Activated CD8-positive, alpha-beta memory T cell treated with anti-CD3 and anti-CD28 coated beads for 48 hours (primary cell): ENCODE measurements around the gene ESRRA.
A peak's percentile ranks its signal among the peaks of the same experiment; 100 is the strongest.

Source experiments
- DNase-seq, 3 experiments: peaks; one replicate each; pipeline ENCODE4 v3.0.0-alpha.2; 2020; ENCODE audit warnings: low read depth in 2 of 3, low spot score in 2 of 3

The ESRRA gene

DNA sequence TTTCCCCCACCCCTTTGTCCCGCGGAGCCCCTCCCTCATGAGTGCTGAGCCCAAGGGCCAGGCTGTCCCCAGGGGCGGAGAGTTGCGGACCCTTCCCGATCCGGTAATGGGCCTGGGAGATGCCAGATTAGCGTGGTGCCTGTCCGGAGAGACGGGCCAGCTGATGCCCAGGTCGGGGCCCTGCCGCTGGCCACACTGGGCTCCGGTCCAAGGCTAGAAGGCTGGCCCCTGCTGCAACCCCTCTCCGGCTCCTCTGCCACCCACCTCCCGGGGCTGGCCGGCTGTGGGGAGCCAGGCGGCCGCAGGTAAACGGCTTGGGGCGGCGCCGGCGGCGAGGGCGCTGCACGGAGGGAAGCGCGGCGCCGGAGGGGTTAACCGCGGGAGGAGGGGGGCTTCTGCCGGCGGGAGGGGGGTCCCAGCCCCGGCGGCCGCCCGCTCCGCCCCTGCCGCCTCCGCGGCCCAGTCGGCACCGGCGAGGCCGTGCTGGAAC, 14.0 kb upstream of the ESRRA start, which contains the start of gene KCNK4:
Gene KCNK4, plus strand, starts transcription at position 41 of the 490 bp plus-strand sequence. CDS start 1,717 bp downstream, outside the sequence.
- DNase-seq, result no peak

DNA sequence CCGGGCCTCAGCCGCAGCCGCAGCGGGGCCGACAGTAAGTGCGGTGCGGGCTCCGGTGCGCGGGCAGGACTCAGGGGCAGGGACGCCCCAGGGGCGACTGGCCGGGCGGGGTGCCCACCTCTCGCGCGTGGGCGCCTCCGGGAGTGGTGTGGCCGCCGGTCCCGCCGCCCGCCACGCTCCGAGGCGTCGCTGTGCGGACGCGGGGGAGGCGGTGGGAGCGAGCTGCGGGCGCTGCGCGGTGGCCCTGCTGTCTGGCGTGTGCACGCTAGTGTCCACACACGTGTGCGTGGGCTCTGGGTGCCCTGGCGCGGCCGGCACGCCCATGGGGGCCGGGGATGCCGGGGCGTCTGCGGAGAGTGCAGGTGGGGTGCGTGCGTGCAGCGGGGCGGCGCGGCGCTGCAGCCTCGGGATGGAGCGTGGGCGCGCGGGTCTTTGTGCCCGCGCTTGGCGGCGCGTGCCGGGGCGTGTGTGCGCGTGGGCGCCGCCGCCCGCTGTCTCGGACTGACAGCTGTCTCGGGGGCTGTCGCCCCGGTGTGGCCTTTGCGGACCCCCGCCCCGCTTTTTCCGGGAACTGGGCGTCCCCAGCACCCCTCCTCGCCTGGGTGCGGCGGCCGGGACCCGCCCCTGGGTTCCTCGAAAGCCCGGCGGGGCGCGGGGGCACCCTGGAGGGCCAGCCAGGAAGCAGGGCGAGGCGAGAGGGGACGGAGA, 13.4 kb upstream of the ESRRA start:
- DNase-seq, result no peak

DNA sequence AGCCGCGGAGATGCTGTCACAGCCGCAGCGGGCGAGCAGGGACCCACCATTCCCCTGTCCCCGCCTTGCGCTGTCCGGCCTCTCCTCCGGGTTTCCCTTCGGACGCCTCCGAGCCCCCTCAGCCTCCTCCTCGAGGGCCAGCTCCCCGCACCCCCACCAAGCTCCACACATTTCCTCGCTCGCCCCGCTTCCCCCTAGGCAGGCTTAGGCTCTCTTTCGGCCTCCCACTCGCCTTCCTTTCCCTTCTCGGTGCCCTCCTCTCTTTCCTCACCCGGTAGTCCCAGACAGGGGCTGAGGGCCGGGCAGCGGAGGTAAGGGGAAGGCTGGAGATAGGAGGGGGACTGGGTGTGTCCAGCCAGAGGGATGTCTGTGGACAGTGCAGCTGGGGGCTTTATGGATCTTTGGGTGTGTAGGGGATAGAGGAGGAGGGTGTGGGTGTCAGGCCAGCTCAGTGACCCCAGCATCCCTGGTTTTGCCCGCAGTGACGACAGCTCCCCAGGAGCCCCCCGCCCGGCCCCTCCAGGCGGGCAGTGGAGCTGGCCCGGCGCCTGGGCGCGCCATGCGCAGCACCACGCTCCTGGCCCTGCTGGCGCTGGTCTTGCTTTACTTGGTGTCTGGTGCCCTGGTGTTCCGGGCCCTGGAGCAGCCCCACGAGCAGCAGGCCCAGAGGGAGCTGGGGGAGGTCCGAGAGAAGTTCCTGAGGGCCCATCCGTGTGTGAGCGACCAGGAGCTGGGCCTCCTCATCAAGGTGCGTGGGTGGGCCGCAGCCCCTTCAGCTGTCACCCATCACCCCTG, 12.7 kb upstream of the ESRRA start:
- no peak for DNase-seq

DNA sequence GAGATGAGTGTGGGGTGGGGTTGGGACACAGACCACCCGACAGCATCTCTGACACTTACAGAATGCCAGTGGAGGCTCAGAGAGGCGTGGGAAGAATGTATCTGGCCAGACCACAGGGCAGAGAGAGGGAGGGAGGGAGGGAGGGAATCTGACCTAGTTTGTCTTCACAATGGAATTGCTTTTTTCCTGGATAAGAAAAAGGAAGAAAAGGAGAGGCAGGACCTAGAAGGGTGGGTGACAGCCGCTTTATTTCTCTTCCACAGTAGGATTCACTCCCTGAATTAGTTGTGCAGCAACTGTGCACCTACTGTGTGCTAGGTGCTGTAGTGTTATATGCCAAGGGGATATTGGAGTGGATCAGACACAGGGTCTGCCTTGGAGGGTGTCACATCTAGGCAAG, 10.6 kb upstream of the ESRRA start:
- DNase-seq, result no peak

DNA sequence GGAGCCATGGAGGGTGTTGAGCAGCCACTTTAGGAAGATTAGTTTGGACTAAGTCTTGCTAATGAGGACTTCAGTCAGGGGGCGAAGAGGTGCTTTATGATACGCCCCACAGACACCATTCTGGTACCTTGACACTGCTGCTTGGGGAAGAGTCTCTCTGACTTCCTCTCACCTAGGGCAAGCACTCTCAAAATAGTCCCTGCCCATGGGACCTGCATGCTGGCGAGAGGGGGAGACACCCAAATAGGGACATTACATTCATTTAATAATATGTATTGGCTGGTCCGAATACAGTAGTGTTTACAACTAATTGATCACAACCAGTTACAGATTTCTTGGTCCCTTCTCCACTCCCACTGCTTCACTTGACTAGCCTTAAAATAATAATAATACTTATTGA, 9.6 kb upstream of the ESRRA start:
- DNase-seq, result no peak

DNA sequence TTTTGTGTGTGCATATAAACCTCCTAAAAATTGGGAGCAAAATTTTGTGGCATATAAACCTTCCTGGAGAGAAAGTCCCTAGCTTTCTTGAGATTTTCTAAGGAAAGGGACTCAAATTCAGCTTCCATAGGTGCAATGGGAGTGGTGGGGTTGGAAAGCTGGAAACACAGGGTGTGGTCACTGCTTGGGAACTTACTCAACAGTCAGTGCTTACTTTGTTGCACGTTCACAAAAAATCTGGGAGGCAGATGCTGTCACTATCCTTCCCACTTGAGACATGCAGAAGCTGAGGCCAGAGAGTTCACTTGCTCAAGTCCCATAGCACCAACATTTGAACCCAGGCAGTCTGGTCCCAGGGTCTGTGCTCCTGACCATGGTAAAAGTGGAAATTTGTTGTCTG, 9.1 kb upstream of the ESRRA start:
- no peak for DNase-seq

DNA sequence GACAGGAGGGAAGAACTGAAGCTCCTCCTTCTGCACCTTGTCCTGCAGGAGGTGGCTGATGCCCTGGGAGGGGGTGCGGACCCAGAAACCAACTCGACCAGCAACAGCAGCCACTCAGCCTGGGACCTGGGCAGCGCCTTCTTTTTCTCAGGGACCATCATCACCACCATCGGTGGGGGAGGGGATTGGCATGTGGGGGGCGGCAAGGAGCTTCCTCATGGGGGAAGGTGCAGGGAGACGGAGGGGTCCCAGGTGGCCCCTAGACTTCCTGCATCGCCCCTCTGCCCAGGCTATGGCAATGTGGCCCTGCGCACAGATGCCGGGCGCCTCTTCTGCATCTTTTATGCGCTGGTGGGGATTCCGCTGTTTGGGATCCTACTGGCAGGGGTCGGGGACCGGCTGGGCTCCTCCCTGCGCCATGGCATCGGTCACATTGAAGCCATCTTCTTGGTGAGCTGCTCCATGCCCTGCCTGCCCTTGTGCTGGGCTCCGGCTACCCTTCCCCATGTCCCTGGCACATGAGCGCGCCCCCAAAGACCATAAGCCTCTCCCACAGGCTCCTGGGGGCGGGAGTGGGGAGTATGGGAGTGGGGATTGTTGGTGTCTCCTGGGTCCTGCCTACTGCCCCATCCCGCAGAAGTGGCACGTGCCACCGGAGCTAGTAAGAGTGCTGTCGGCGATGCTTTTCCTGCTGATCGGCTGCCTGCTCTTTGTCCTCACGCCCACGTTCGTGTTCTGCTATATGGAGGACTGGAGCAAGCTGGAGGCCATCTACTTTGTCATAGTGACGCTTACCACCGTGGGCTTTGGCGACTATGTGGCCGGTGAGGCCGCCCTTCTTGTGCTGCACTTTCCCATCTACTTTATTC, 8.3 kb upstream of the ESRRA start:
- DNase-seq, result no peak

DNA sequence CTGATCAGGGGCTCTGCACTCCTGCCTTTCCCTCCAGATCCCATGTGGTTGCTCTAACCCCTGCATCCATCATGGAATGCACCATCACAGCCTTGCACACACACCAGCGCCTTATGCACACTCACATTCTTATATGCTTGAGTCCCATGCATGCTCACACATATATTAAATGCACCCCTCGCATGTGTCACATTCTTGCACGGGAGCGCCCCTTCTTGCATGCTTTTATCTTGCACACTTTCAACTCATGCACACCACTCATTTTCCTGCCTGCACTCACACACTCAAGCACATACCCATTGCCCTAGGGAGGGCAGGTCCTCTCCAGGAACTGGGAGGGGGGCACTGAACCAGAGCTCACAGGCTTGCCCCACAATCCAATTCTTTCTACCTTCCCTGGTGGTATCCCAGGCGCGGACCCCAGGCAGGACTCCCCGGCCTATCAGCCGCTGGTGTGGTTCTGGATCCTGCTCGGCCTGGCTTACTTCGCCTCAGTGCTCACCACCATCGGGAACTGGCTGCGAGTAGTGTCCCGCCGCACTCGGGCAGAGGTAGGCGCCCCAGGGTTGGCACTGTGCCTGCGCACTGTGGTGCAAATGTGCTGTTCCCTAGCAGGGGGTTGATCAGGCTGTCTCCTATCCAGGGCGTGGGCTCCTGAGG, 7.5 kb upstream of the ESRRA start:
- no peak for DNase-seq

DNA sequence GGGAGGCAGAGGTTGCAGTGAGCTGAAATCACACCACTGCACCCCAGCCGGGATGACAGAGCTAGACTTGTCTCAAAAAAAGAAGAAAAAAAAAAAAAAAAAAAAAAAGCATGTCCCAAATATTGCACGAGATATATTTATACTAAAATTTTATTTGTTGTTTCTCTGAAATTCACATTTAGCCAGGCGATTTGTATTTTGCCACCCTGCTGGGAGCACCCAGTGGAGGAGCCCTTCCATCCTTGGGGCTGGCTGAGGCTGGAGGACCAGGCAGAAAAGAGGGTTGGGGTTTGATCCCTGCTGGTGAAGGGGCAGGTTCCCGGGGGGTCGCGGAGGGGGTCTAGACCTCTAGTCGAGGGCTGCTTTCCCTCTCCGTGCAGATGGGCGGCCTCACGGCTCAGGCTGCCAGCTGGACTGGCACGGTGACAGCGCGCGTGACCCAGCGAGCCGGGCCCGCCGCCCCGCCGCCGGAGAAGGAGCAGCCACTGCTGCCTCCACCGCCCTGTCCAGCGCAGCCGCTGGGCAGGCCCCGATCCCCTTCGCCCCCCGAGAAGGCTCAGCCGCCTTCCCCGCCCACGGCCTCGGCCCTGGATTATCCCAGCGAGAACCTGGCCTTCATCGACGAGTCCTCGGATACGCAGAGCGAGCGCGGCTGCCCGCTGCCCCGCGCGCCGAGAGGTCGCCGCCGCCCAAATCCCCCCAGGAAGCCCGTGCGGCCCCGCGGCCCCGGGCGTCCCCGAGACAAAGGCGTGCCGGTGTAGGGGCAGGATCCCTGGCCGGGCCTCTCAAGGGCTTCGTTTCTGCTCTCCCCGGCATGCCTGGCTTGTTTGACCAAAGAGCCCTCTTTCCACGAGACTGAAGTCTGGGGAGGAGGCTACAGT, 6.1 kb upstream of the ESRRA start:
- DNase-seq, result no peak

DNA sequence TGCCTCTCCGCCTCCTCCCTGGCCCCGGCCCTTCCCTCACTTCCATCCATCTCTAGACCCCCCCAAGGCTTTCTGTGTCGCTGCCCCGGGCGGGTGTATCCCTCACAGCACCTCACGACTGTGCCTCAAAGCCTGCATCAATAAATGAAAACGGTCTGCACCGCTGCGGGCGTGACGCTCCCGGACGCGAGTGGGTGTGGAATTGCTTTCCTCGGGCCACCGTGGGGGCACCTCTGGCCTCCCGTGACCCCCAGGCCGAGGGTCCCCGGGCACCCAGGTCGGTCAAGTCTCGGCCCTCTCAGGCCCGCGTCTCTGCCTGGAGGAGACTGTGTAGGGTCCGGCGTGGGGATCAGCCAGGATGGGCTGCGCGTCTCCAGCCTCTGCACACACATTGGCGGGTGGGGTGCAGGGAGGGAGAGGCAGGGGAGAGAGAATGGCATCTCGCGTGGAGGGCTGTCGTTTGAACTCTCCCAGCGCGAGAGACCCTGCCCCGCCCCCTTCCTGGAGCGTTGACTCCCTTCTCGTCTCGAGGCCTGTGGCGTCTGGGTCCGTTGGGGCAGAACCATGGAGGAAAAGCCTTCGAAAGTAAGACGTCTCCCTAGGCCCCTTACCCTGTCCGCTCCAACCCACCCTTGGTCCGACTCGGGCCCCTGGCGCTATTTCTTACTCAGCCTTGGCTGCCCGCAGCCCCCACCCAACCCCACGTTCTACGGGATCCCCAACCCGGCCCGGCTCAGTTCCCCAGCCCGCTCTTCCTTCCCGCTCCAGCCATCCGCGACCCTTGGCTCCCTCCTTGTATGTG, 5.3 kb upstream of the ESRRA start, which contains the start of gene CATSPERZ:
Gene CATSPERZ, plus strand, starts transcription at position 512 of the 802 bp plus-strand sequence. Its CDS starts 53 bp downstream, at position 565.
- no peak for DNase-seq

DNA sequence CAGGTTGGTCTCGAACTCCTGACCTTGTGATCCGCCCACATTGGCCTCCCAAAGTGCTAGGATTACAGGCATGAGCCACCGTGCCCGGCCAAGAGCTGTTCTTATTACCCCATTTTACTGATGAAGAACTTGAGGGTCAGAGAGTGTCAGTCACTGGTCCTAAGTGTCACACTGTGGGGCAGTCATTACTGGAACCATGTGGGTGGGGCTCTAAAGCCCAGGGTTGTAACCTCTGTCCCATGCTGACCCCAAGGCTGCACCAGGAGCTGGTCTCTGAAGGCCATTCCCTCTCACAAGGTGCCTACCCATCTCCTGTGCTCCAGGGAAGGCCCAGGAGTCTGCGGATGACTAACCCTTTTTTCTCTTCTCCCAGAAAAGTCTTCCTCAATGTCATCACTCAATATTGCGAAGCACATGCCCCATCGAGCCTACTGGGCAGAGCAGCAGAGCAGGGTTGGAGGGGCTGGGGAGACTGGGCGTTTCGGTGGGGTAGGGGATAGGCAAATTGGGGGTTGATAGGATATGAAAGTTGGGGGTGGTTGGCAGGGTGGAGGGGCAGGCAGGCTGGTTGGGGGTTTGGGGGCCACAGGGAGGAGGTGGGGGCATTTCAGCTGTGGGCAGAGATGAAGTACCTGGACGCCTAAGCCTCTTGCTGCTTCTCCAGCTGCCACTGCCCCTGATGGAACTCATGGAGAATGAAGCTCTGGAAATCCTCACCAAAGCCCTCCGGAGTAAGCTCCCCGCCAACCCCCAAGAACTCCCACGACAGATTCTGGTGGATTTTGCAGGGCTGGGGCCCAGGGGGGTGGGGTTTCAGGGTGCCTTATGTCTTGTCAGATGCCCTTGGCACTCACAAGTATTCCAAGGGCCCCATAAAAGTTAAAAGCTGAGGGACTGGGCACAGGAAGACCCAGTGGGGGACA, 2.0 kb upstream of the ESRRA start:
- DNase-seq, result no peak

DNA sequence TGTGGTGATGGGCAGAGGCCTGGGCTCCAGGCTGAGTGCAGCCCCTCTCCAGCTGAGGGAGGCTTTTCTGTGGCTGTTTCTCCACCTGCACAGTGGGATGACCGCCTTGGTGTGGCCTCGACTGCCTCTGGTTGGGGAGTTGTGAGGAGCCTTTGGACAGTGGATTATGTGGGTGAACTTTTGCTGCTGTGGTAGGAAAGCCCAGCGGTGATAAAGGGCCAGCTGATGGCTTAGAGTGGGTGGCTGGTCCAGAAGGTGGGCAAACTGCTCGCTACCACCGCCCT, 1.4 kb upstream of the ESRRA start:
- DNase-seq, result no peak

DNA sequence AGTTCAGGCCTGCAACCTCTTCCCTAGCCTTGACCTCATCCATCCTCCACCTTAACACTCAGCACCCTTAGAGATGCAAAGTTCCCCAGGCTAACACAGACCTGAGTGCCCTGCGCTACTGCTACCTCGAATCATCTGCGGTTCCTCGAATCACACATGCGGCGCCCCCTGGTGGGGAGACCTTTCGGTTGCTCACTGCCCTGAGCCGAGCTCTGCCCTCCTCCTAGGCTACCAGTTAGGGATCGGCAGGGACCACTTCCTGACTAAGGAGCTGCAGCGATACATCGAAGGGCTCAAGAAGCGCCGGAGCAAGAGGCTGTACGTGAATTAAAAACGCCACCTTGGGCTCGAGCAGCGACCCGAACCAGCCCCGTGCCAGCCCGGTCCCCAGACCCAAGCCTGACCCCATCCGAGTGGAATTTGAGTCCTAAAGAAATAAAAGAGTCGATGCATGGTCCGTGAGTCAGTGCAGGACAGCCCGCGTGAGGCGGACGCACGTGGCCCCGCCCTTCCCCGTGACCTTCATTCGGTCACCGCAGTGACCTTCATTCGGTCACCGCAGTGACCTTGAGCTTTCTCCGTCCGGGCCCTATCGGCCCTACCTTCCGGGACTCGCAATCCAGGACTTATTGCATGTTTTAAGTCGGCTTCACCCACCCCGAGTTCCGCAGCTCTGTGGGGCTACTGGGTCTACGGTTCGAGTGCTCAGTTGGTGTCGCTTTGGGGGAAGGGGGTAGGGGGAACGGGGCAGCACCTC, 830 bp upstream of the ESRRA start:
- peak; percentile 84 to 98 (median 97) for DNase-seq

DNA sequence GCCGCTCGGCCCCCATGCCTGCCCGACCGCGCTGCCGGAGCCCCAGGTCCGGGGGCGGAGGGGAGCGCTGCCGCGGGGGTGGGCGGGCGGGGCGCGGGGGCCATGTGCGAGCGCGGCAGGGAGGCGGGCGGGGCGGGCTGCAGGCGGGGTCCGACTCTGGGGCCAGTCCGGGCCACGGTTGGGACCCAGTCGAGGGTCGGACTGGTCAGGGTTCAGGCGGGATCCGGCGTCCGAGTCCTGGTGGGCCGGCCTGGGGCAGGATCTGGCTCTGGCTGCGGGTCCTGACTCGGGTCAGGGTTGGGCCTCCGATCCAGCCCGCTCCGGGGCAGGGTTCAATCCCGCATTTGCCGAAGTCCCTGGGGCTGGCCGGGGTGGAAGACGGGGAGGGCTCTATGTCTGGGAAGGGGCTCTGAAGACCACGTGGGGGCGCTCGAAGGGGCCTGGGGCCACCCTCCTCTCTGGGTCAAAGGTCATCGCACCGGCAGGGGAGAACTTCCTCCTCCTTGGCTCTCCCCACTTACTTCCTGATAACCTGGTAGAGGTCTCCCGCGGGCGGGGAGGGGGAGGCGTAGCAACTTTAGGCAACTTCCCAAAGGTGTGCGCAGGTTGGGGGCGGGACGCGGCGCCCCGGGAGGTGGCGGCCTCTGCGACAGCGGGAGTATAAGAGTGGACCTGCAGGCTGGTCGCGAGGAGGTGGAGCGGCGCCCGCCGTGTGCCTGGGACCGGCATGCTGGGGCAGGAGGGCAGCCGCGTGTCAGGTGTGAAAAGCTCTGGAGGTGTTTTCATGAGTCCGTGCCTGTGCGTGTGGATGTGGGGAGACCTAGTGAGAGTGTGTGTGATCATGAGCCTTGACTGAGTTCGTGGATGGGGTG, 603 bp downstream of the ESRRA start:
- DNase-seq, result peak in 2 of 3 experiments; percentile 40 to 41

DNA sequence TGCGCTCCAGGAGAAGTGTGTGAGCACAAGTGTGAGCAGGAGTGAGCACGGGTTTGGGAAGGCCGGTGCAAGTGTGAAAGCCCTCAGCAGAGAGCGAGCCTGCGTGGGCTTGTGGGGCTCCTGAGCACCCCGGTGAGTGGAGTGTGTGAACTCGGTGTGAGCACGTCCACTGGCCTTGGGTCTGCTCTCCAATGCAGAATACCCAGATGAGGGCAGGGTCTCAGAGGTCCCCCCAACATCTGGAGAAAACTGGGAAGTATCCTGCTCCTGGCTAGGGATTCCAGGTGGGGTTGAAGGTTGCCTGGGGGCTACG, 1.2 kb downstream of the ESRRA start:
- no peak for DNase-seq

DNA sequence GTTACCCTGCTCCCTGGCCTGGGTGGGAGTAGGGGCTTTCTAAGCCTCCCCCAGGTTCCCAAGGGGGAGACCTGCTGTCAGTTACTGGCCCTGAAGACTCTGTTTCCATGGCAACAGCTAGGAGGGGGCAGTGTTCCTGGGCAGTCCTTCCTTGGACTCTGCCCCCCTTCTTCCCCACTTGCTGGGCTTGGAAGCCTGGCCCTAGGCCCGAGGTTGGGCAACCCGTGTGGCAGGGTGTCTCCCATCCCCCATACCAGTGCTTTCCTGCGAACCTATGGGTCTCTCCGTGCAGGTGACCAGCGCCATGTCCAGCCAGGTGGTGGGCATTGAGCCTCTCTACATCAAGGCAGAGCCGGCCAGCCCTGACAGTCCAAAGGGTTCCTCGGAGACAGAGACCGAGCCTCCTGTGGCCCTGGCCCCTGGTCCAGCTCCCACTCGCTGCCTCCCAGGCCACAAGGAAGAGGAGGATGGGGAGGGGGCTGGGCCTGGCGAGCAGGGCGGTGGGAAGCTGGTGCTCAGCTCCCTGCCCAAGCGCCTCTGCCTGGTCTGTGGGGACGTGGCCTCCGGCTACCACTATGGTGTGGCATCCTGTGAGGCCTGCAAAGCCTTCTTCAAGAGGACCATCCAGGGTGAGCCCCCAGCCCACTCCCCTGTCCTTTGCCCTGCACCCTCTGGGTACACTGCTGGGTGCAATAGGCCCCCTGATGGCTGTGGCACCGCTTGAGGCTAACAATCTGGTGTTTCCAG, 1.7 kb downstream of the ESRRA start:
- no peak for DNase-seq
